B cell (primary cell): ENCODE measurements around the gene NIPAL4.

Source experiments
- EZH2 ChIP-seq: IDR thresholded peaks from 2 replicates; pipeline ENCODE4 v1.6.1; 2012; ENCODE audit warnings: borderline replicate concordance, low read depth, mild to moderate bottlenecking, moderate library complexity, low read length; ENCODE audit not compliant: insufficient read depth, poor library complexity, severe bottlenecking
- TF ChIP-seq, protein P1 (sequence below): fragments of 200-600 bp; IDR thresholded peaks from one replicate; pipeline ENCODE4 v1.8.0; 2022; ENCODE audit warnings: antibody characterized with exemption, mild to moderate bottlenecking

DNA sequence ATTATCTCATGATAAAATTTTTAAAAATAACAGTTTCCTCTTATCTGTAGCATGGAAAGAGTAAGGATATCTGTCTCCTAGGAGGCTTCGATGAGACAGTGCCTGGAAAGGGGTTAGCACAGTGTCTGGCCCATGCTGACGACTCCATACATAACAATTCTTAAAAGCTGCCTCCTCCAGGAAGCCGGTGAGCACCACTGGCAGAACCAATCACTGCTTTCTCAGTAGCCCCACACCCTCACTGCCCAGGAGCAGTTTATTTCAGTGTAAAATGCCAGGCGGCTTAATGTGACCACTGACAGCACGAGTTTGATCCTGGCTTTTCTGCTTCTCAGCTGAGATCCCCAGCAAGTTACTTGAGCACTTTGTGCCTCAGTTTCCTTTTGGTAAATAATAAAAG is 1.2 kb upstream of the NIPAL4 start:
- TF ChIP-seq, protein P1, sequence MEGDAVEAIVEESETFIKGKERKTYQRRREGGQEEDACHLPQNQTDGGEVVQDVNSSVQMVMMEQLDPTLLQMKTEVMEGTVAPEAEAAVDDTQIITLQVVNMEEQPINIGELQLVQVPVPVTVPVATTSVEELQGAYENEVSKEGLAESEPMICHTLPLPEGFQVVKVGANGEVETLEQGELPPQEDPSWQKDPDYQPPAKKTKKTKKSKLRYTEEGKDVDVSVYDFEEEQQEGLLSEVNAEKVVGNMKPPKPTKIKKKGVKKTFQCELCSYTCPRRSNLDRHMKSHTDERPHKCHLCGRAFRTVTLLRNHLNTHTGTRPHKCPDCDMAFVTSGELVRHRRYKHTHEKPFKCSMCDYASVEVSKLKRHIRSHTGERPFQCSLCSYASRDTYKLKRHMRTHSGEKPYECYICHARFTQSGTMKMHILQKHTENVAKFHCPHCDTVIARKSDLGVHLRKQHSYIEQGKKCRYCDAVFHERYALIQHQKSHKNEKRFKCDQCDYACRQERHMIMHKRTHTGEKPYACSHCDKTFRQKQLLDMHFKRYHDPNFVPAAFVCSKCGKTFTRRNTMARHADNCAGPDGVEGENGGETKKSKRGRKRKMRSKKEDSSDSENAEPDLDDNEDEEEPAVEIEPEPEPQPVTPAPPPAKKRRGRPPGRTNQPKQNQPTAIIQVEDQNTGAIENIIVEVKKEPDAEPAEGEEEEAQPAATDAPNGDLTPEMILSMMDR: no peak
- no peak for TF ChIP-seq EZH2
